Measurements from ENCODE around the gene SLC5A10. TPM values are rescaled to one million over a fixed set of nuclear protein-coding genes. Genes with fewer than 3 reads are reported as not detected.
"Not testable (repeated sequence)": the region's sequence is repeated elsewhere in the genome, so short reads cannot be mapped to it uniquely, and the experiment has no call there.

SLC5A10 gene
- total and polyA plus RNA-seq, 4 donors: 0.05 to 0.23 (median 0.15) TPM

- no CpG with 5 or more reads among the region's 9 CpGs for whole genome bisulfite sequencing
- not testable (repeated sequence) for H3K4me3 ChIP-seq (ENCODE audit: low read depth in 1 of 3, low read length in 3 of 3); H3K27ac ChIP-seq (ENCODE audit: low read depth in 1 of 2, low read length in 2 of 2); H3K27me3 ChIP-seq (ENCODE audit: control insufficient read depth in 4 of 4, insufficient read depth in 4 of 4, low read length in 3 of 4); H3K9ac ChIP-seq (ENCODE audit: low read depth in 1 of 2, low read length in 2 of 2); H3K9me3 ChIP-seq (ENCODE audit: control insufficient read depth in 4 of 4, low read length in 3 of 4); DNase-seq (ENCODE audit: low spot score); H3K36me3 ChIP-seq (ENCODE audit: control insufficient read depth in 4 of 4, insufficient read depth in 3 of 4, low read depth in 1 of 4, low read length in 3 of 4); H3K4me1 ChIP-seq (ENCODE audit: control insufficient read depth in 4 of 4, insufficient read depth in 4 of 4, low read length in 3 of 4)
These were observed 88.4 kb downstream of the SLC5A10 start for GRCh38 chr17:19040350-19040749.

GRCh38 chr17:19041871-19042270 lies 89.9 kb downstream of the SLC5A10 start:
- not testable (repeated sequence) for H3K4me1 ChIP-seq (ENCODE audit: control insufficient read depth in 4 of 4, insufficient read depth in 4 of 4, low read length in 3 of 4); H3K9me3 ChIP-seq (ENCODE audit: control insufficient read depth in 4 of 4, low read length in 3 of 4); H3K36me3 ChIP-seq (ENCODE audit: control insufficient read depth in 4 of 4, insufficient read depth in 3 of 4, low read depth in 1 of 4, low read length in 3 of 4); H3K9ac ChIP-seq (ENCODE audit: low read depth in 1 of 2, low read length in 2 of 2); H3K27ac ChIP-seq (ENCODE audit: low read depth in 1 of 2, low read length in 2 of 2); H3K4me3 ChIP-seq (ENCODE audit: low read depth in 1 of 3, low read length in 3 of 3); H3K27me3 ChIP-seq (ENCODE audit: control insufficient read depth in 4 of 4, insufficient read depth in 4 of 4, low read length in 3 of 4); DNase-seq (ENCODE audit: low spot score)
- WGBS: 96% methylated on average over 2 of the region's 10 CpGs

- H3K4me3 ChIP-seq (ENCODE audit: low read depth in 1 of 3, low read length in 3 of 3); H3K27ac ChIP-seq (ENCODE audit: low read depth in 1 of 2, low read length in 2 of 2); H3K27me3 ChIP-seq (ENCODE audit: control insufficient read depth in 4 of 4, insufficient read depth in 4 of 4, low read length in 3 of 4); H3K4me1 ChIP-seq (ENCODE audit: control insufficient read depth in 4 of 4, insufficient read depth in 4 of 4, low read length in 3 of 4); H3K9me3 ChIP-seq (ENCODE audit: control insufficient read depth in 4 of 4, low read length in 3 of 4); DNase-seq (ENCODE audit: low spot score); H3K9ac ChIP-seq (ENCODE audit: low read depth in 1 of 2, low read length in 2 of 2); H3K36me3 ChIP-seq (ENCODE audit: control insufficient read depth in 4 of 4, insufficient read depth in 3 of 4, low read depth in 1 of 4, low read length in 3 of 4): not testable (repeated sequence)
- WGBS: no CpG with 5 or more reads among the region's 14 CpGs
These were observed 90.4 kb downstream of the SLC5A10 start for GRCh38 chr17:19042369-19042768.

DNA sequence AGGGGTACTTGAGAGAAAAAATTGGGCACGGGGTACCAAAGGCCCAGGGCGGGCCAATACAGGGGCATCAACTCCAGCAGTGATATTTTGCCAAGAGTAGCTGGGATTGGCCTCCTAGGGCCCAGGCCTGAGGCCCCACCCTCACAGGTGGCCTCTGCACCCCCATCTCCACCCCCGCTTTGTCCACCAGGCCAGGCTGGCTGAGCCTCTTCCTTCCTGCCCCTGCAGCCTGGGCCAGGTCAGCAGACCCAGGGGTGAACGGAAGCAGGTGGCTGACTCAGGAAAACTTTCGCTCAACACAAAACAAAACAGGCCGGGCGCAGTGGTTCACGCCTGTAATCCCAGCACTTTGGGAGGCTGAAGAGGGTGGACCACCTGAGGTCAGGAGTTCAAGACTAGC lies 91.1 kb downstream of the SLC5A10 start:
- H3K9ac ChIP-seq (ENCODE audit: low read depth in 1 of 2, low read length in 2 of 2); H3K4me3 ChIP-seq (ENCODE audit: low read depth in 1 of 3, low read length in 3 of 3); H3K36me3 ChIP-seq (ENCODE audit: control insufficient read depth in 4 of 4, insufficient read depth in 3 of 4, low read depth in 1 of 4, low read length in 3 of 4); DNase-seq (ENCODE audit: low spot score); H3K27ac ChIP-seq (ENCODE audit: low read depth in 1 of 2, low read length in 2 of 2); H3K9me3 ChIP-seq (ENCODE audit: control insufficient read depth in 4 of 4, low read length in 3 of 4); H3K27me3 ChIP-seq (ENCODE audit: control insufficient read depth in 4 of 4, insufficient read depth in 4 of 4, low read length in 3 of 4); H3K4me1 ChIP-seq (ENCODE audit: control insufficient read depth in 4 of 4, insufficient read depth in 4 of 4, low read length in 3 of 4): not testable (repeated sequence)
- no CpG with 5 or more reads among the region's 8 CpGs for WGBS

DNA sequence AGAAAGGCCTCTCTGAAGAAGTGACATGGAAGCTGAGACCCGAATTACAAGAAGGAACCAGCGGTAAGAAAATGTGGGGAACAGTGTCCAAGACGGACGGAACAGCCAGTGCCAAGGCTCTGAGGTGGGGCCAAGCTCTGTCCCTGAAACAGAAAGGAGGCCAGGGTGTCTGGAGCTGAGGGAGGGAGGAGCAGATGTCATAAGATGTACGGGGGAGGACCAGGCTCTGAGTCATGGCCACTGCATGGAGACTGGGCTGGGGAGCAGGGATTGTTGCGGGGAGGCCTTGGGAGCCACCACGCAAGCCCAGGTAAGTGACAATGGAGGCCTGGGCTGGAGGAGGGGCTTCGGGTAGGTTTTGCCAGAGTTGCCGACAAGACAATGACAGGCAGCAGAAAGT lies 92.7 kb downstream of the SLC5A10 start:
- not testable (repeated sequence) for H3K27me3 ChIP-seq (ENCODE audit: control insufficient read depth in 4 of 4, insufficient read depth in 4 of 4, low read length in 3 of 4); H3K36me3 ChIP-seq (ENCODE audit: control insufficient read depth in 4 of 4, insufficient read depth in 3 of 4, low read depth in 1 of 4, low read length in 3 of 4); H3K27ac ChIP-seq (ENCODE audit: low read depth in 1 of 2, low read length in 2 of 2); H3K9ac ChIP-seq (ENCODE audit: low read depth in 1 of 2, low read length in 2 of 2); H3K4me1 ChIP-seq (ENCODE audit: control insufficient read depth in 4 of 4, insufficient read depth in 4 of 4, low read length in 3 of 4); DNase-seq (ENCODE audit: low spot score); H3K4me3 ChIP-seq (ENCODE audit: low read depth in 1 of 3, low read length in 3 of 3); H3K9me3 ChIP-seq (ENCODE audit: control insufficient read depth in 4 of 4, low read length in 3 of 4)
- no CpG with 5 or more reads among the region's 9 CpGs for WGBS

DNA sequence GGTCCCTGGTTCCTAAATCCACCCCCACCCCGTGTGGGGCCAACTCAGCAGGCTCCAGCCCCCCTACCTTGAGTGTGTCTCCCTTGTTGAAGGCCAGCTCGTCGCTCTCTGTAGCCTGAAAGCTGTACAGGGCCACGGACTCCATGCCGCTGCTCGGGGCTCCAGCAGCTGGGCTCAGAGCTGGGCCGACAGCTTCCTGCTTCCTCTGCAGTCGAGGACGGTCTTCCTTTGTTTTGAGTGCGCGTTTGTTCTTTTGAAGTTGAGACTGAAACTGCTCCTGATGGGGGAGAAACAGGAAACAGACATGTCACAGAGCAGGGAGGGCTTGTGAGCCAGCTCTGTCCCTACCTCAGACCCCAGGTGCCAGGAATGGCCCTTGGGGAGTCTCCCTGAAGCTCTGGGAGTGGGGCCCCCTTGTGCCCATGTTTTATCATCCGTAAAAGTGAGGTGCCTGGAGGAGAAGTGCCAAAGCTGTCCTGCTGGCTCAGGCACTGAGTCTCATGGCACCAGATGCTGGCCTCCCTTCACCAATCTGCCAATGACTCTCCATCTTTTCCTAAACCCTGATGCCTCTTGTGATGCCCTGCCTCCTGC lies 94.9 kb downstream of the SLC5A10 start, which contains the start of gene GRAP:
GRAP (minus strand) TSS at position 176 of the 594 bp plus-strand sequence; CDS start at position 145, 31 bp downstream.
- not testable (repeated sequence) for DNase-seq (ENCODE audit: low spot score); H3K4me1 ChIP-seq (ENCODE audit: control insufficient read depth in 4 of 4, insufficient read depth in 4 of 4, low read length in 3 of 4)
- no CpG with 5 or more reads among the region's 12 CpGs for WGBS

GRCh38 chr17:19047510-19047909 lies 95.5 kb downstream of the SLC5A10 start:
- 94% methylated on average over 5 of the region's 7 CpGs for WGBS
- H3K27me3 ChIP-seq (ENCODE audit: control insufficient read depth in 4 of 4, insufficient read depth in 4 of 4, low read length in 3 of 4); H3K9ac ChIP-seq (ENCODE audit: low read depth in 1 of 2, low read length in 2 of 2); H3K27ac ChIP-seq (ENCODE audit: low read depth in 1 of 2, low read length in 2 of 2); H3K36me3 ChIP-seq (ENCODE audit: control insufficient read depth in 4 of 4, insufficient read depth in 3 of 4, low read depth in 1 of 4, low read length in 3 of 4); H3K4me3 ChIP-seq (ENCODE audit: low read depth in 1 of 3, low read length in 3 of 3); H3K9me3 ChIP-seq (ENCODE audit: control insufficient read depth in 4 of 4, low read length in 3 of 4); H3K4me1 ChIP-seq (ENCODE audit: control insufficient read depth in 4 of 4, insufficient read depth in 4 of 4, low read length in 3 of 4); DNase-seq (ENCODE audit: low spot score): not testable (repeated sequence)

More for the DNA sequence above, 94.9 kb downstream of the SLC5A10 start, which contains the start of gene GRAP:
- not testable (repeated sequence) for H3K4me3 ChIP-seq (ENCODE audit: low read depth in 1 of 3, low read length in 3 of 3); H3K27ac ChIP-seq (ENCODE audit: low read depth in 1 of 2, low read length in 2 of 2); H3K36me3 ChIP-seq (ENCODE audit: control insufficient read depth in 4 of 4, insufficient read depth in 3 of 4, low read depth in 1 of 4, low read length in 3 of 4); H3K9me3 ChIP-seq (ENCODE audit: control insufficient read depth in 4 of 4, low read length in 3 of 4); H3K9ac ChIP-seq (ENCODE audit: low read depth in 1 of 2, low read length in 2 of 2); H3K27me3 ChIP-seq (ENCODE audit: control insufficient read depth in 4 of 4, insufficient read depth in 4 of 4, low read length in 3 of 4)

DNA sequence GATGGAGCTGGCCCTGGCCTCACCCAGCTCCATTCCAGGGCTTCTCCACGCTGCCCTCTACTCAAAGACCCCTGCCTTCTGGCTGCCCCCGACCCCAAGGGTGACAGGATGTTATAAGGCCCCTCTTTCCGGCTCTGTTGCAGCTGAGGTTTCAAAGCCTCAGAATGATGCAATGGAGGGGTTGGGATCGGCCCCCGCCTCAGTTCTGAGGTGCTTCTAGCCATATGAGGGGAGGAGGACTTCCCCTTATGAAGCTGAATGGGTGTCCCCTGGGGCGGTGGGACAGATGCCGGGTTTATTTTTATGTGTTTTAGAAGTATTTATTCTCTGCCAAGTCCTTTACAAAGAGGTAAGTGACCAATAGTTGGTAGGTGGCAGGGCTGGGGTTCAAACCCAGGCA lies 96.9 kb downstream of the SLC5A10 start:
- 57% methylated on average over 4 of the region's 7 CpGs for WGBS
- not testable (repeated sequence) for H3K27me3 ChIP-seq (ENCODE audit: control insufficient read depth in 4 of 4, insufficient read depth in 4 of 4, low read length in 3 of 4); H3K27ac ChIP-seq (ENCODE audit: low read depth in 1 of 2, low read length in 2 of 2); H3K9ac ChIP-seq (ENCODE audit: low read depth in 1 of 2, low read length in 2 of 2); H3K9me3 ChIP-seq (ENCODE audit: control insufficient read depth in 4 of 4, low read length in 3 of 4); H3K36me3 ChIP-seq (ENCODE audit: control insufficient read depth in 4 of 4, insufficient read depth in 3 of 4, low read depth in 1 of 4, low read length in 3 of 4); H3K4me3 ChIP-seq (ENCODE audit: low read depth in 1 of 3, low read length in 3 of 3); H3K4me1 ChIP-seq (ENCODE audit: control insufficient read depth in 4 of 4, insufficient read depth in 4 of 4, low read length in 3 of 4); DNase-seq (ENCODE audit: low spot score)

GRCh38 chr17:19055447-19055846 lies 103.5 kb downstream of the SLC5A10 start:
- DNase-seq (ENCODE audit: low spot score); H3K4me3 ChIP-seq (ENCODE audit: low read depth in 1 of 3, low read length in 3 of 3); H3K36me3 ChIP-seq (ENCODE audit: control insufficient read depth in 4 of 4, insufficient read depth in 3 of 4, low read depth in 1 of 4, low read length in 3 of 4); H3K27ac ChIP-seq (ENCODE audit: low read depth in 1 of 2, low read length in 2 of 2); H3K27me3 ChIP-seq (ENCODE audit: control insufficient read depth in 4 of 4, insufficient read depth in 4 of 4, low read length in 3 of 4); H3K9ac ChIP-seq (ENCODE audit: low read depth in 1 of 2, low read length in 2 of 2); H3K9me3 ChIP-seq (ENCODE audit: control insufficient read depth in 4 of 4, low read length in 3 of 4); H3K4me1 ChIP-seq (ENCODE audit: control insufficient read depth in 4 of 4, insufficient read depth in 4 of 4, low read length in 3 of 4): not testable (repeated sequence)
- WGBS: no CpG with 5 or more reads among the region's 12 CpGs

Measured in liver (tissue), 9 donors.